SK-N-MC (cell line): ENCODE results near the gene CMTM3.
"Not testable (repeated sequence)": the region's sequence is repeated elsewhere in the genome, so short reads cannot be mapped to it uniquely, and the experiment has no call there.

Experiments used
- DNase-seq: peaks from one replicate; pipeline ENCODE4 v3.0.0-alpha.2; 2011; ENCODE audit warnings: low read depth, low spot score
- H3K27ac ChIP-seq: fragments of 200-600 bp; sonication (generic); 2 replicates; pipeline ENCODE4 v1.5.1; 2016; ENCODE audit warnings: mixed run types
- H3K36me3 ChIP-seq: fragments of 200-600 bp; sonication (generic); 2 replicates; pipeline ENCODE4 v1.6.1; 2017; ENCODE audit warnings: antibody characterized with exemption, low read length, mixed read lengths; ENCODE audit not compliant: insufficient read depth
- H3K4me3 ChIP-seq: fragments of 200-600 bp; sonication (generic); 2 replicates; pipeline ENCODE4 v1.5.1; 2016
- H3K9ac ChIP-seq: fragments of 200-600 bp; sonication (generic); 2 replicates; pipeline ENCODE4 v1.8.0; 2017; ENCODE audit warnings: mixed run types, mixed read lengths; ENCODE audit not compliant: insufficient read length
- H3K9me3 ChIP-seq: fragments of 200-600 bp; sonication (generic); 2 replicates; pipeline ENCODE4 v1.6.1; 2017; ENCODE audit warnings: low read depth, mild to moderate bottlenecking, antibody characterized with exemption, low read length, moderate library complexity, mixed read lengths
- EZH2 ChIP-seq: fragments of 200-600 bp; sonication (generic); IDR thresholded peaks from one replicate; pipeline ENCODE4 v1.6.1; 2017; ENCODE audit warnings: antibody characterized with exemption
- FOXP2 ChIP-seq: optimal IDR thresholded peaks from 2 replicates; pipeline ENCODE3; 2011; ENCODE audit warnings: mild to moderate bottlenecking, moderate library complexity; ENCODE audit not compliant: insufficient read depth; ENCODE audit errors: extremely low read length, control extremely low read depth
- POLR2AphosphoS5 ChIP-seq: IDR thresholded peaks from 2 replicates; pipeline ENCODE4 v1.6.1; 2012; ENCODE audit warnings: mild to moderate bottlenecking, low read depth, low read length, borderline replicate concordance

CMTM3 gene, protein sequence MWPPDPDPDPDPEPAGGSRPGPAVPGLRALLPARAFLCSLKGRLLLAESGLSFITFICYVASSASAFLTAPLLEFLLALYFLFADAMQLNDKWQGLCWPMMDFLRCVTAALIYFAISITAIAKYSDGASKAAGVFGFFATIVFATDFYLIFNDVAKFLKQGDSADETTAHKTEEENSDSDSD

DNA sequence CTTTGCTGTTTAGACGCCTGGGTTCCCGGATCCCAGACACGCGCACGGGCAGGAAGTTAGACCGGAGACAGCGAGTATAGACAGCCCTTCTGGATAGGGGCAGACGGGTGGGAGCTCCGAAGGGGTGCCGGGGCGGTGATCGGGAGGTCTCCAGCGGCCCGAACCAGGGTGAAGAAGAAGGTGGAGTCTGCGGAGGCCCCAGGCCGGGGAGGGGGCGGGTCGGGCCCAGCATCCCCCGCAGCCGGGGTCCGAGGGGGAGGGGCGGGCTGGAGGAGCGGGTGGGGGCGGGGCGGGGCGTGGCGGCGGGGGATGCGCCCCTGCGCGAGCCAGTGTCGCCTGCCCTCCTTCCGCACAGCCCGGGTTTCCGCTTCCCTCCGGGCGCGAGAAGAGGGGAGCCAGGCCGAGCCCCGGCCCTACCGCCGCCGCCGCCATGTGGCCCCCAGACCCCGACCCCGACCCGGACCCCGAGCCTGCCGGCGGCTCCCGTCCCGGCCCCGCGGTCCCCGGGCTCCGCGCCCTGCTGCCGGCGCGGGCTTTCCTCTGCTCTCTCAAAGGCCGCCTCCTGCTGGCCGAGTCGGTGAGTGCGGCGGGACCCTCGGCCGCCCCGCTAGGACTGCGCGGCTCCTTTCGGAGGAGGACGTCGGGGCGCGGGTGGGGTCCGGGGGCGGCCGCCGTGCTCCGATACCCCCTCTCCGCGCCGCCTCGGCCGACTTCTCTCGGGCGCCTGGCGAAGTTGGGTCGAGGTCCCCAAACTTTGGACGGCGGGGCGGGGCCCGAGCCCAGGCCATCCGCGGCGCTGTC, at the start of gene CMTM3:
Gene CMTM3 (plus strand): TSS at position 329 of the 801 bp plus-strand sequence. CDS start 102 bp downstream, at position 431.
- Histone ChIP-seq H3K36me3 (peaks cover 3% of the 10 kb centered on the region; the same call in 1 of the 2 replicates), H3K9me3 (no peaks in the 10 kb centered on the region), H3K4me3 (peak within 1 kb of the TSS; percentile 75), H3K27ac (no peak within 1 kb of the TSS), H3K9ac (peak within 1 kb of the TSS; percentile 69)
- TF ChIP-seq EZH2: no peak
- TF ChIP-seq FOXP2: no peak
- TF ChIP-seq POLR2AphosphoS5: no peak
- no peak for DNase-seq

DNA sequence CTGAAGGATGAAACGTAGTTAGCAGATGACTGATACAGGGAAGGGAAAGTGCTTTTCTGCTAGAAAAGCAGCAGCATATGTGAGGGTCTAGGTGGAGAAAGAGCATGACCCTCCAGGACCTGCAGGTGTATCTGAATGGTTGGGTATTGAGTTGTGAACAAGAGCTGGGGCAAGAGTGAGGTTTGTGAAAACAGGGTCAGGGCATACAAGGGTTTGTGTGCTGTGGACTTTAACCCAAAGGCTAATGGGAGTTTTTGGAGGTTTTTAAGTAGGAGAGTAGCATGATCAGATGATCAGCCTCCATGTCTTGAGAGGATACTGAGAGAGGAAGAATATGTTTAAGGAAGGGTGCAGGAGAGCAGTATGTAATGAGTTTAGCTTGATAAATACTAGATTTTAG, 44.4 kb upstream of the CMTM3 start:
- no peaks in the 10 kb centered on the region for H3K36me3 ChIP-seq
- no peak for DNase-seq
- no peaks in the 10 kb centered on the region for H3K9me3 ChIP-seq
- H3K4me3 ChIP-seq: no peak overlapping the region
- no peak overlapping the region for H3K27ac ChIP-seq
- TF ChIP-seq FOXP2 (no peak), POLR2AphosphoS5 (no peak), EZH2 (no peak)
- no peak overlapping the region for H3K9ac ChIP-seq

DNA sequence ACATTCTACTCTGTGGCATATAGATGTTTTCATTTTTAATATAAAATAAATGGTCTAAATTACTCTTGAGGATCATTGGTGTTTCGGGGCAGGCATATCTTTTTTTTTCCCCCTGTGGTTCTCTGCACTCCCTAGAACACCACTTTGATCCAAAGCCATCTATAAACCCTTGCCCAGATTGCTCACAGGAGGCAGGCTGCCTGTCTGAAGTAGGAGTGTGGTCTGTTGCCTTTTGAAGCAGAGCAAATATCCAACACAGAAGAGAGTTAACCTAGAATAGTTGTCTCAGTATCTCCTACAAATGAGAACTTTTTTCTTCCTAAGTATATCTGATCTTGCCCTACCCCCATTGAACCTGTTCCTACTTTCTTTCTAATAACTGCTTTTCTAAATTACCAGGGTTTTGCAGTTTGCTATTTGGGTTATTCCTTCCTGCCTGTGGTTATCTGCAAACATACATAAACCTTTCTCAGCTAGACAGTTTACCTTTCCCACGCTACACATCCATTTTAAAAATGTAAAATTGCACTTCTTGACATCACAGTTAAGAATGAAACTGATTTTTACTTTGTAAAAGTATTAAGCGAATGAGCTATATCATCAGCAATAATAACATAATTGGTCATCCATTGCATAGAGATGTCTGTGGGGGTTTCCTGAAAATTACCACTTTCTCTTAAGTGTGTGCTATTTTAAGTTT, 43.0 kb upstream of the CMTM3 start:
- no peak for DNase-seq
- no peak overlapping the region for H3K4me3 ChIP-seq
- H3K27ac ChIP-seq: no peak overlapping the region

DNA sequence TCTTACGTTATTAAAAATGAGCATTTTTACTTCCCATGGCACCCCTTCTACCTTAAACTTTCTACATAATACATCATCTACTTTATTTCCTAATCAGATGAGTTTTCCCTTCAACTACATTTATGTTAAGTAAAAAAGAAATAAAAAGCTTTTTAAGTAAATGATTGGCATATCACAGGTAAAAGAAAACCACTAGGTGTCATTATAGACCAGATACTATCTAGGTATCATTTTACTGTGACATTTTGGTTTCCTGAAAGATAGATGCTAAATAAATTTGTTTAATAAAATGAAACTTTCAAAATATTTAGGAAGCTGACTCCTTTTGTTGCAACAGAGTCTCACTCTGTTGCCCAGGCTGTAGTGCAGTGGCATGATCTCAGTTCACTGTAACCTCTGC, 42.1 kb upstream of the CMTM3 start:
- Histone ChIP-seq H3K27ac (no peak overlapping the region), H3K9me3 (no peaks in the 10 kb centered on the region), H3K36me3 (no peaks in the 10 kb centered on the region; the same call in 1 of the 2 replicates), H3K4me3 (no peak overlapping the region), H3K9ac (no peak overlapping the region)
- DNase-seq: no peak
- TF ChIP-seq EZH2 (no peak), FOXP2 (no peak), POLR2AphosphoS5 (no peak)

More for the DNA sequence above, 43.0 kb upstream of the CMTM3 start:
- H3K9ac ChIP-seq: no peak overlapping the region
- no peaks in the 10 kb centered on the region; the same call in 1 of the 2 replicates for H3K36me3 ChIP-seq
- no peaks in the 10 kb centered on the region for H3K9me3 ChIP-seq
- TF ChIP-seq FOXP2 (no peak), POLR2AphosphoS5 (no peak), EZH2 (no peak)

DNA sequence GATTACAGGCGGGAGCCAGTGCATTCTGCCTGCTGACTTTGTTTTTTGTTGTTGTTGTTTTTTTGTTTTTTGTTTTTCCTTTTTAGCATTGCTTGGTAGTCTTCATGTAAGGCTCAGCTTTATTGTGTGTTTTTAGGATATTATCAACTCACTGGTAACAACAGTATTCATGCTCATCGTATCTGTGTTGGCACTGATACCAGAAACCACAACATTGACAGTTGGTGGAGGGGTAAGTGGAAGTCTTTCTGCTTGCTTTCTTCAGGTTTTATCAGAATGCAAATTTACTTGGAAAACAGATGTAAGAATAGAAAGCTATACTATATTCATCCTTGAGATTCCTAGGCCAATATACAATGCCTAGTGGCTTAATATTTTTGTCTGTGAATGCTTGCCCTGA, 41.5 kb upstream of the CMTM3 start:
- Histone ChIP-seq H3K9me3 (no peaks in the 10 kb centered on the region), H3K36me3 (no peaks in the 10 kb centered on the region; the same call in 1 of the 2 replicates), H3K9ac (no peak overlapping the region), H3K27ac (no peak overlapping the region), H3K4me3 (no peak overlapping the region)
- no peak for DNase-seq
- TF ChIP-seq POLR2AphosphoS5: no peak
- TF ChIP-seq FOXP2: no peak
- TF ChIP-seq EZH2: no peak

DNA sequence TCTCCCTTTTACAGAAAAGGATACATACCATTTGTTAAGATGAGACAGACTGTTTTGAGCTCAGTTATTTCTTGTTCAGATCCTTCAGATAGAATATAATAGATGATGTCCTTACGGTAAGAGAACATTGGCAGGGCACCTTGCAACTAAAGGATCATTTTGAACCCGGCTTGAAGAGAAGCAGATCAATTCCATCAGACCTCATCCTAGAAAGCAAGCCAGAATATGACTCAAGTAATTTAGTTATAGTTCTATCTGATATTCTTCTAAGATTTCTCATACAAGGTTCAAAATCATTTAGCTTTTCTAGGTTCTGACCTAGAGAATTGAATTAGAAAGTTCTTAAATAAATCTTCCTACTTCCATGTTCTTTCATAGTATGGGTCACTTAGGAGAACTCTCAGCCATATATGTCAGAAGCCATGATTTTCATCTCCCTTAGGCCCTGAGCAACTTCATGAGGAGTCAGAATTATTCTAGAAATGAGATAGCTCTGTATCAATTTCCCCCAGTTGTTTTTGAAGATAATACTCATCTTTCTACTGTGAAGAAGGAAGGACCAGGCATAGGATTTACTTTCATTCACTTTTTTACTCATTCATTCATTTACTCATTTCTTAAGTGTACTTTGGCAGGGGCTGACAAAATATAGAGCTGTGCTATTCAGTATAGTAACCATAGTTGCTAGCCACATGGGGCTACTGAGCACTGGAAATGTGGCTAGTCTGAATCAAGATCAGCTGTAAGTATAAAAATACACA, 40.8 kb upstream of the CMTM3 start:
- Histone ChIP-seq H3K27ac (no peak overlapping the region), H3K36me3 (no peaks in the 10 kb centered on the region; the same call in 1 of the 2 replicates), H3K9me3 (no peaks in the 10 kb centered on the region)

DNA sequence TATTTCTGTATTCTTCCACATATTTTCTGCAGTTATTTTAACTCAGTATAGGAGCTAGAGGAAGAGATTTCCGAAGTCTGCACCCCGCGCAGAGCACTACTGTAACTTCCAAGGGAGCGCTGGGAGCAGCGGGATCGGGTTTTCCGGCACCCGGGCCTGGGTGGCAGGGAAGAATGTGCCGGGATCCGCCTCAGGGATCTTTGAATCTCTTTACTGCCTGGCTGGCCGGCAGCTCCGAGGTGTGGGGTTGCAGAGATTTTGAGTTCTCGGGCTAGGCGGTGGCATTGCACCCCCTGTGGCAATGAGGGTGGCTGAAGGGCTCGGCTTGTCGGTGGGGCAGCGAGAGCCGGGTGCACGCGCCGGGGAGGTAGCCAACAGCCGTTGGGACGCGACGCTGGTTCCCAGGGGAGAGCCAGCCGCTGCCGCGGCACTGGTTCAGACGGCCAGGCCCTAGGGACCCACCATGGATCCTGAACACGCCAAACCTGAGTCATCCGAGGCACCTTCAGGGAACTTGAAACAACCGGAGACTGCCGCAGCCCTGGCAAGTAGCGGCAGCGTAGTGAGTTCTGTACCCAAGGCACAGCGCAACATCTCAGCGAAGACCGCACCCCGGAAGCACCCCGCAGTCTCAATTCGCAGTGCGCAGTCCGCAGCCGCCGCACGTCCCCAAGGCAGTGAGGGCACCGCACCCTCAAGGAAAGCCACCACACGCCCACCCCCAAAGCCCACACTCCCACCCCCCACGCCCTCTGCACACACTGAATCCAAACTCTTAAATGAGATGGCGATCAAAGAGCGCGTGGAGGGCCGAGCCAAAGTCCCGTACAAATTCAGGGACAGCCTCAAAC, 38.2 kb upstream of the CMTM3 start, which contains the start of gene CMTM1:
Gene CMTM1 (plus strand): TSS at position 389 of the 851 bp plus-strand sequence. CDS start 75 bp downstream, at position 464.
- H3K9ac ChIP-seq: no peak within 1 kb of the TSS
- H3K9me3 ChIP-seq: no peaks in the 10 kb centered on the region
- no peak within 1 kb of the TSS for H3K27ac ChIP-seq
- H3K36me3 ChIP-seq: no peaks in the 10 kb centered on the region; the same call in 1 of the 2 replicates
- no peak for DNase-seq
- no peak within 1 kb of the TSS for H3K4me3 ChIP-seq
- no peak for TF ChIP-seq EZH2
- no peak for TF ChIP-seq FOXP2
- TF ChIP-seq POLR2AphosphoS5: no peak

More for the DNA sequence above, 40.8 kb upstream of the CMTM3 start:
- Histone ChIP-seq H3K9ac (no peak overlapping the region), H3K4me3 (no peak overlapping the region)
- no peak for TF ChIP-seq EZH2
- no peak for TF ChIP-seq POLR2AphosphoS5
- TF ChIP-seq FOXP2: no peak
- no peak for DNase-seq

DNA sequence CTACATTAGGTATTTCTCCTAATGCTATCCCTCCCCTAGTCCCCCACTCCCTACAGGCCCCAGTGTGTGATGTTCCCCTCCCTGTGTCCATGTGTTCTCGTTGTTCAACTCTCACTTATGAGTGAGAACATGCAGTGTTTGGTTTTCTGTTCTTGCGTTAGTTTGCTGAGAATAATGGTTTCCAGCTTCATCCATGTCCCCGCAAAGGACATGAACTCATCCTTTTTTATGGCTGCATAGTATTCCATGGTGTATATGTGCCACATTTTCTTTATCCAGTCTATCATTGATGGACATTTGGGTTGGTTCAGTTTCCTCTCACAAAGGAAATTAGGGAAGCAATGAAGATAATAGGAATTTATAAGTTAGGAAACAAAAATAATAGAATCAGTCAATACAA, 37.2 kb upstream of the CMTM3 start:
- H3K9me3 ChIP-seq, DNase-seq, H3K36me3 ChIP-seq, H3K9ac ChIP-seq, H3K4me3 ChIP-seq, H3K27ac ChIP-seq: not testable (repeated sequence)
